AG04450 (cell line): ENCODE results near the gene GSAP. TPM values are rescaled to one million over a fixed set of nuclear protein-coding genes. Genes with fewer than 3 reads are reported as not detected.

Source experiments
- CTCF ChIA-PET: fragments of 300-600, 350-600 bp; formaldehyde crosslinking; extraction: SDS; loops from one replicate; lab custom pipeline; 2022; ENCODE audit warnings: antibody characterized with exemption, inconsistent platforms; lab: Charles Lee
- POLR2A ChIA-PET: fragments of 350-600 bp; formaldehyde crosslinking; extraction: SDS; loops from one replicate; lab custom pipeline; 2021; ENCODE audit warnings: antibody characterized with exemption, inconsistent platforms; lab: Yijun Ruan, JAX
- DNase-seq: peaks from one replicate; pipeline ENCODE4 v3.0.0-alpha.2; 2011; ENCODE audit warnings: low read depth, low spot score
- H3K27ac ChIP-seq: one replicate; pipeline ENCODE4 v1.5.1; 2012; ENCODE audit warnings: low read depth, low read length, control low read depth
- H3K27me3 ChIP-seq: one replicate; pipeline ENCODE4 v1.6.0; 2012; ENCODE audit warnings: low read length; ENCODE audit not compliant: control insufficient read depth, insufficient read depth
- H3K4me3 ChIP-seq: 2 replicates; pipeline ENCODE4 v1.5.1; 2011; ENCODE audit warnings: mild to moderate bottlenecking, low read depth, low read length, control low read depth
- H3K9me3 ChIP-seq: 2 replicates; pipeline ENCODE4 v1.5.1; 2012; ENCODE audit warnings: low read length; ENCODE audit not compliant: control insufficient read depth, insufficient read depth
- CTCF ChIP-seq: IDR thresholded peaks from 2 replicates; pipeline ENCODE4 v1.5.1; 2011; ENCODE audit warnings: low read depth, low read length, control low read depth, inconsistent platforms
- polyA plus RNA-seq: library from polyadenylated mRNA; depleted of rRNA; stranded (reverse); fragments of >200 nt; gene quantifications from 2 replicates; pipeline ENCODE4 v1.2.3, GENCODE V29; 2011

Gene GSAP
- polyA plus RNA-seq, 1 experiment = 8.9 TPM

- DNase-seq = no peak
- no peak for TF ChIP-seq CTCF
- Histone ChIP-seq H3K27me3 (no peaks in the 10 kb centered on the region), H3K9me3 (no peaks in the 10 kb centered on the region), H3K4me3 (no peak overlapping the region), H3K27ac (no peak overlapping the region)
- CTCF ChIA-PET = interaction anchor here (1.4 kb wide), 1 partner anchor 232 kb away, joined by 3 read pairs; no protein-coding TSS in a partner anchor
- POLR2A ChIA-PET = no interaction called here
Observed at GRCh38 chr7:77419102-77419501, 3.0 kb upstream of the GSAP start.

DNA sequence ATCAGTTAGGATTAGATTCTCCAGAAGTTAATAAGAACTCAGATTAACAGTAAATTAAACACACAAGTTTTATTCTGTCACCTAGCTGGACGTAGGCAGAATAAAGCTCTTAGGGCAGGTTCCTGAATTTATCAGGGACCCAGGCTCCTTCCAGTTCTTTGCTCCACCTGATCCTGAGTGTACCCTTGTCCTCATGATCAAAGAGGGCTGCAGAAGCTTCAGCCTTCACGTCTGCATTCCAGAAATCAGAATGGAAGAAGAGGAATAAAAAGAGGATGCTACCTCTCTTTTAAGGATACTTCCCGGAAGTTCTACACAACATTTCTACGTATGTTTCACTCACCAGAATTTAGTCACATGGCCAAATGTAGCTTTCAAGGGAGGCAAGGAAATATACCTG, 1.7 kb upstream of the GSAP start:
- ChIA-PET POLR2A (no interaction called here), CTCF (interaction anchor here (1.4 kb wide), 1 partner anchor 234 kb away, joined by 3 read pairs; no protein-coding TSS in a partner anchor)
- Histone ChIP-seq H3K27ac (no peak overlapping the region), H3K27me3 (no peaks in the 10 kb centered on the region), H3K4me3 (no peak overlapping the region), H3K9me3 (no peaks in the 10 kb centered on the region)
- TF ChIP-seq CTCF = no peak
- DNase-seq = no peak

- TF ChIP-seq CTCF = no peak
- CTCF ChIA-PET = interaction anchor here (0.6 kb wide), 1 partner anchor 194 kb away, joined by 3 read pairs; no protein-coding TSS in a partner anchor
- H3K27ac ChIP-seq = no peak overlapping the region
- POLR2A ChIA-PET = interaction anchor here (2.4 kb wide), 1 partner anchor 9 kb away, joined by 11 read pairs; no protein-coding TSS in a partner anchor
- H3K9me3 ChIP-seq = no peaks in the 10 kb centered on the region
- peak overlapping the region; percentile 66 for H3K4me3 ChIP-seq
- H3K27me3 ChIP-seq = no peaks in the 10 kb centered on the region
- DNase-seq = no peak
Observed at GRCh38 chr7:77416621-77417371, 647 bp upstream of the GSAP start.

DNA sequence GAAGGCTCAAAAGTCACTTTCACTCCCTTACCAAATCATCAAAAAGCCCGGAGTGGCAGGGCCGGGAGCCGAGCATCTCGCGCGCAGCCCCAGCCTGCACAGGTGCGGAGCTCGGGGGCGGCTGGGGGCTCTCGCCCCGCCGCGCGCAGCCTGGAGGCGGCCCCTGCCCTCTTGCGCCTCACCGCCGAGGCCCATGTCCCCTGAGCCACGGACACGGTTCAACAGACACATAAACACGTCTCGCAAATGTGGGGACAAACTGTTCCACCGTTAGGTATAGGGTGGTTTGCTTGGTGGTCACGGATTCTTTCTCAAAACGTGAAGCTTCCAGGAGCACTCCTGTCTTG, 700 bp downstream of the GSAP start:
- no peaks in the 10 kb centered on the region for H3K27me3 ChIP-seq
- no peaks in the 10 kb centered on the region for H3K9me3 ChIP-seq
- POLR2A ChIA-PET = interaction anchor here (0.6 to 2.4 kb wide), 2 partner anchors 11 to 157 kb away, joined by 3 to 11 read pairs; no protein-coding TSS in a partner anchor
- no peak for TF ChIP-seq CTCF
- H3K4me3 ChIP-seq = peak overlapping the region; percentile 66
- CTCF ChIA-PET = no interaction called here
- no peak for DNase-seq
- no peak overlapping the region for H3K27ac ChIP-seq

- CTCF ChIA-PET = interaction anchor here (0.6 to 1.0 kb wide), 3 partner anchors 45 to 246 kb away, joined by 3 read pairs; no protein-coding TSS in a partner anchor
- TF ChIP-seq CTCF = no peak
- Histone ChIP-seq H3K27ac (no peak overlapping the region), H3K4me3 (no peak overlapping the region), H3K9me3 (no peaks in the 10 kb centered on the region), H3K27me3 (no peaks in the 10 kb centered on the region)
- no peak for DNase-seq
- POLR2A ChIA-PET = interaction anchor here (0.6 to 1.1 kb wide), 4 partner anchors 19 to 301 kb away, joined by 3 read pairs; partner anchors contain the start of gene PTPN12
Observed at GRCh38 chr7:77413861-77414424, 2.2 kb downstream of the GSAP start.
